Measurements from ENCODE around the gene ARL15.

The ARL15 gene

DNA sequence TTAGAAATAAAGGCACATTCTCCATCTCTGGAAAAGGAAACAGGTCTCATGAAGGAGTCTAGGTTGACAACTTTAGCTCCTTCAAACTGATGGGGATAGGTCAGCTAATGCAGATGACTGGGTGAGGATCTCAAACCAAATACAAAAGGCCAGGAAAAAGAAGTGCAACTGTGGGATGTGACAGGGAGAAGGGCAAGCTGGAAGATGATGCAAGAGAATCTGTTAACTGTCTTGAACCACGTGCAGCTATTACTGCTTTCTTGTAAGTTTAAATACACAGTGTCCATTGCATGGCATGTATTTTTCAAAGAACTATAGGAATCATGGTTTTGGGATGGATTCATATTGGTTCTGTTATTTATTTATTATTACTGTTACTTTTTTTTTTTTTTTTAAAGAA lies 418.1 kb downstream of the ARL15 start:
- no peak overlapping the region for H3K27ac Mint-ChIP-seq
- no peaks in the 10 kb centered on the region for H3K36me3 Mint-ChIP-seq (ENCODE audit: low read depth)
- H3K4me3 Mint-ChIP-seq = no peak overlapping the region
- DNase-seq (no peak), ATAC-seq (no peak)
- H3K27me3 Mint-ChIP-seq = no peaks in the 10 kb centered on the region
- H3K4me1 Mint-ChIP-seq = no peaks in the 10 kb centered on the region
- H3K9me3 Mint-ChIP-seq = peaks cover 5% of the 10 kb centered on the region

DNA sequence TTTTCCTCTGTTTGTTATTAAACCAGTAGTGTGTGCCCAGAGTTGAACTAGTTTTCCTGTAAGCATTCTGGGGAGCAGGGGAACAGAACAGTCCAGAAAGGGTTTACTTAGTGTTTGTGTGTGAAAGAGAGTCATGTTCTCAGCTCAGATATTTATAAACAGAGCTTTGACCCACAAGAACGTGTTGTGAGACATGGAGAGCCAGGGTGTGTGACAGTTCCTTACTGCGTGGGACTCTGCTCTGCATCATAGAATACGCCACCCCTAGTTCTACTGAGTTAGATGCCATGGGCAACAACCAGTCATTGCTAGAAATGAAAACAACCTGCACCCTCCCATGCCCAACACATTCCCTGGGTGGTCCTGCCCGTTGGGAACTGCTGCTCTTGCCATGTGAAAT lies 419.2 kb downstream of the ARL15 start:
- Mint-ChIP-seq H3K27ac (no peak overlapping the region), H3K36me3 (ENCODE audit: low read depth) (peaks cover under 1% of the 10 kb centered on the region), H3K9me3 (no peaks in the 10 kb centered on the region), H3K27me3 (no peaks in the 10 kb centered on the region), H3K4me3 (no peak overlapping the region), H3K4me1 (no peaks in the 10 kb centered on the region)
- ATAC-seq = no peak
- DNase-seq = no peak

DNA sequence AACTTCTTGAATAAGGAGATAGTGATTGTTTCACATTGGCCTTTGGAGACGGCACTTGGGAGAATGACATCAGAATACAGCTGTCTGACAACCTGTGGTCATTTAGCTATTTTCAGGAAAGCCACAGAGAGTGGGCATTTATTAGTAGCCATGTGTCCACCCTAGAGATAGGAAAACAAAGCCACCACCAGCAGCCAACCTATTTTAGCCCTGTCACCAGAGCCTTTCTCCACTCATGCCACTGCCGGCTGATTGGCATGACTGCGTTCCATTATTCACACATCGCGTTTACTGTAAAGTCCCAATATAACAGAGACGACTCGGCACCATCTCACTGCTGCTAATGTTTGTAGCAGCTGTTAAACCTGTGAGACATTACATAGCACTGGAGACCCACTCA lies 419.9 kb downstream of the ARL15 start:
- Mint-ChIP-seq H3K27ac (no peak overlapping the region), H3K27me3 (no peaks in the 10 kb centered on the region), H3K9me3 (no peaks in the 10 kb centered on the region), H3K36me3 (ENCODE audit: low read depth) (peaks cover 2% of the 10 kb centered on the region), H3K4me1 (no peaks in the 10 kb centered on the region), H3K4me3 (no peak overlapping the region)
- ATAC-seq = no peak
- DNase-seq = no peak

DNA sequence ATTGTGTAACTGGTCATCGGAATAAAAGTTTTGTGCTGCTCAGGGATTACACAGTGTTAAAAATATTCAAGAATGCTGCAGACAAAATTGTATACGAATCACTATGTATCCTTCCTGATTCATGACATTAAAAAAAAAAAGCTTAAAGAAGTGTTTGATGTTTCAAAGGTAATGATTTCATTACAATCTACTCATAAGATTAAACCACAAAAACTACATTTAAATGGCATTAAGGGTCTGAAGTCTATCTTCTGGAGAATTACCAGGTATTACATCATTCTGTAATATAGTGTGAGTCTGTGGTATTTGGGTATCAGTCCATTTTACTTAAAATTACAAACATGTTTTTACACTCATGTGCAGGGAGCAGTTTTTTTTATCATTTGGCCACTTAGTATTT lies 425.5 kb downstream of the ARL15 start:
- no peak overlapping the region for H3K4me3 Mint-ChIP-seq
- peaks cover 2% of the 10 kb centered on the region for H3K36me3 Mint-ChIP-seq (ENCODE audit: low read depth)
- H3K27me3 Mint-ChIP-seq = no peaks in the 10 kb centered on the region
- H3K4me1 Mint-ChIP-seq = peaks cover 14% of the 10 kb centered on the region
- DNase-seq (no peak), ATAC-seq (no peak)
- no peak overlapping the region for H3K27ac Mint-ChIP-seq
- no peaks in the 10 kb centered on the region for H3K9me3 Mint-ChIP-seq

DNA sequence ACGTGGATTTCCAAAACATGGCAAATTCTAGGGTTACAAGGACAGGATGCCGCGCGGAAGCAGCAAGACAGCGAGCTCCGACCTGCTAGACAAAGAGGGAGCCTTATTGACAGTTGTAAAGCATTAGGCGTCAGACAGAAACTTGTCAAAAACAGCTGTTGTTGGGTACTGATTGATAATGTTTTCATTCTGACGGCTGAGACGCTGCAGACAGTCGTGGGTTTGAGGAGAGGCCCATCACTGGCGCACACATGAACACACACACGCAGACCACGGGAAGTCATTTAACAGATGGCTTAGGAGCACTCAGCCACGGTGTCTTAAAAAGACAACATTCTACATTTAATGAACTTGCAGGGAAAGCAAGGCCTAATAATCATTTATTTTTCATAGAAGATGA lies 426.0 kb downstream of the ARL15 start:
- Mint-ChIP-seq H3K27me3 (no peaks in the 10 kb centered on the region), H3K36me3 (ENCODE audit: low read depth) (peaks cover 2% of the 10 kb centered on the region), H3K27ac (no peak overlapping the region), H3K4me1 (peaks cover 14% of the 10 kb centered on the region), H3K4me3 (no peak overlapping the region), H3K9me3 (no peaks in the 10 kb centered on the region)
- ATAC-seq (no peak), DNase-seq (no peak)

DNA sequence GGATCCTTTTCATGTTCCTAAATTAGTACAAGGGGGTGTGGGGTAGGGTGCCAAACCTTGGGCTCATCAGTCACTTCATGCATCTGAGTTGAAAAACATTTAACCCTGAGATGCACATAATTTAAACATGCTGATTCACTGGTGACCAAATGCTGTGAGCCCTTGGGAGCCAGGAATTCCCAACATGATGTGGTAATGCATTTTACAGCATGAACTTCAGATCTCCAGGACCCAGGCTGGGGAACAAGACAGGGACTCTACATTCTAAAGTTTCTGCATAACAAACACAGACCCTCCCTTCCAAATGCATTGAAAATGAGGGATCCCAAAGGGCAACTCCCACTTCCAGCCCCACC lies 427.7 kb downstream of the ARL15 start:
- no peak for ATAC-seq
- Mint-ChIP-seq H3K9me3 (no peaks in the 10 kb centered on the region), H3K36me3 (ENCODE audit: low read depth) (peaks cover 2% of the 10 kb centered on the region), H3K4me3 (no peak overlapping the region), H3K27me3 (no peaks in the 10 kb centered on the region), H3K27ac (no peak overlapping the region), H3K4me1 (peaks cover 14% of the 10 kb centered on the region)
- DNase-seq = no peak

DNA sequence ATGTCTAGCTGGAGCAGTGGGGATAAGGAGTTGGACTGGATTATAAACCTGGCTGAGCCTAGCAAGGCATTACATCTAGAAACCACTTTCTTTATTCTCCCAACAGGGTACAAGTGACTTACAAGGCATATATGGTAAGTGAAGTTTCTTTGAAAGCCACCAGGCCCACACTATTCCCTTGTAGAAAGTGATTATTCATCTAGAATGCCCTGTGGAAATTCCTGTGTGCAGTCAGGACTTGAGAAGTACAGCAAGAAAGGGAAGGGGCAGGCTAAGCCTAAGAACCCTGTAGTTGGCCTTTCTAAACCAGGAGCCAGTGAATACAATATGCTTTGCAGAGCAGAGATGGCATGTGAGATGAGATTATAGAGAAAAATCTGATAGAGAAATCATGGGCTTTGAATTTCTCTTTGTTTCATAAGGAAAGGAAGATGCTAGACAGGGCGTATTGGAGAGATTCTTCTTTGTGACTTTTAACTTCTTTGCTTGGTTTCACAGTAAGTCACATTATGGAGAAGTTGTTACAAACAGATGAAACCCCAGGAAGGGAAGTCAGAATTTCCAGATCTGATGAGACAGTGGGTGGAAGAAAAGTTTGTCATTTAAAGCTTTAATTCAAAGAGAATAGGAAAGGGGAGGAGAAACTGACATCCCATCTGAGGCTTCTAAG lies 428.2 kb downstream of the ARL15 start:
- peaks cover 2% of the 10 kb centered on the region for H3K36me3 Mint-ChIP-seq (ENCODE audit: low read depth)
- H3K4me3 Mint-ChIP-seq = no peak overlapping the region
- ATAC-seq (peak; percentile 20), DNase-seq (no peak)
- peaks cover 14% of the 10 kb centered on the region for H3K4me1 Mint-ChIP-seq
- H3K9me3 Mint-ChIP-seq = no peaks in the 10 kb centered on the region
- no peaks in the 10 kb centered on the region for H3K27me3 Mint-ChIP-seq
- no peak overlapping the region for H3K27ac Mint-ChIP-seq

DNA sequence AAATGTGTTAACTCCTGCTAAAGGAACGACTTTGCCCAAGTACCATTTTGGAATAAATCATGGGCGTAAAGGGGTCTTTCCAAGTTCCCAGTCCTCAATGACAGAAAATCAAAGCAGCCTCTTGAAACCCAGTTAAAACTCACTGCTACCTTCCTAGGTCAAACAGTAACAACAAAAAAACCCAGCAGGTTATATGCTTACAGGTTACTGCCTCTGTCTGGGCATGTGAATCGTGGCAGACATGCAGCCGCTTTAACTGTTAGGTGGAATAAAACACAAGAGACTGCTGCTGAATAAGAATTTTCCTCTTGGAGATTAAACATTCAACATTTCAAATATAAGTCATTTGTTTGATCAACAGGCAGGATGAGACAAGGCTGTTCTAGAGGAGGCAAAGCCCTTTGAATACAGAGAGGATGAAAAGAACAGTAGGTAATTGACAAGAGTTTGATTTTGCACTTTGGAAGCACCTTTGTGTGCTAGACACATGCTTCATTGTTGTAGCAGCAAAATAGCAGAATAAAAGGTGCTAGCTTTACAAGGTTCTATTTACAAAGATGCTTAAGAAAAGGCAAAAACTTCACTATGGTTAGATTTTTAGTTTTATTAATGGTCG lies 430.6 kb downstream of the ARL15 start:
- Mint-ChIP-seq H3K27me3 (no peaks in the 10 kb centered on the region), H3K4me3 (no peak overlapping the region), H3K36me3 (ENCODE audit: low read depth) (no peaks in the 10 kb centered on the region), H3K4me1 (peaks cover 12% of the 10 kb centered on the region), H3K27ac (no peak overlapping the region), H3K9me3 (peaks cover 3% of the 10 kb centered on the region)
- no peak for DNase-seq
- ATAC-seq = no peak

DNA sequence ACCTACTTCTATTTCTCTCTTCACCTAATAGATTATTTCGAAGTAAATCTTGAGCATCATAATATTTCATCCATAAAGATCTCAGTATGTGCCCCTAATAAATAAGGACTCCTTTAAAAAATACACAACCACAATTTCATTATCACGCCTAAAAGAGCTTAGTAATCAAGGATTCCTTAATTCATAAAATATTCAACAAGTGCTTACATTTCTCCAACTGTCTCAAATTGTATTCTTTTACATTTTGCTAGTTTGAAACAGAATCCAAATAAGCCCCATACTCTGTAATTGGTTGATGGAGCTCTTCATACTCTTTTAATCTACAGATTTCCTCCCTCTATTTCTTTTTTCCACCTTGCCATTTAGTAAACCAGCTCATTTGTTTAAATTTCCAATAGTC lies 432.4 kb downstream of the ARL15 start:
- Mint-ChIP-seq H3K4me1 (peaks cover 7% of the 10 kb centered on the region), H3K9me3 (peaks cover 4% of the 10 kb centered on the region), H3K27me3 (no peaks in the 10 kb centered on the region), H3K27ac (no peak overlapping the region), H3K36me3 (ENCODE audit: low read depth) (no peaks in the 10 kb centered on the region), H3K4me3 (no peak overlapping the region)
- no peak for DNase-seq
- ATAC-seq = no peak

DNA sequence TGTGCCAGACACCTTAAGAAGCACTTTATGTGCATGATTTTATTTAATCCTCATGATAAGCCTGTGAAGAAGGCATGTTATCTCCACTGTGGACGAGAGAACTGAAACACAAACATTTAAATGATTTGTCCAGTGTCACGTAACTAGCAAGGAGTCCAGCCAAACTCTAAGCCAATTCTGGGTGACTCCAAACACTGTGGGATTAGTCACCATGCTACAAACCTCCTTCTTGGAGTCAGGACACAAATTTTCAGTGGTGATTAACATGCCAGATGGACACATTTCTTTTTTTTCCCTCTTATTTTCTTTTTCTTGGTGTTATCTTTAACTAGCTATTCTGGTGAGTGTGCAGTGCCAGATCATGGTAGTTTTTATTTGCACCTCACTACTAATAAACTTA lies 433.1 kb downstream of the ARL15 start:
- ATAC-seq (no peak), DNase-seq (no peak)
- peaks cover 4% of the 10 kb centered on the region for H3K9me3 Mint-ChIP-seq
- no peak overlapping the region for H3K4me3 Mint-ChIP-seq
- H3K4me1 Mint-ChIP-seq = peaks cover 2% of the 10 kb centered on the region
- H3K27me3 Mint-ChIP-seq = no peaks in the 10 kb centered on the region
- H3K27ac Mint-ChIP-seq = no peak overlapping the region
- no peaks in the 10 kb centered on the region for H3K36me3 Mint-ChIP-seq (ENCODE audit: low read depth)

DNA sequence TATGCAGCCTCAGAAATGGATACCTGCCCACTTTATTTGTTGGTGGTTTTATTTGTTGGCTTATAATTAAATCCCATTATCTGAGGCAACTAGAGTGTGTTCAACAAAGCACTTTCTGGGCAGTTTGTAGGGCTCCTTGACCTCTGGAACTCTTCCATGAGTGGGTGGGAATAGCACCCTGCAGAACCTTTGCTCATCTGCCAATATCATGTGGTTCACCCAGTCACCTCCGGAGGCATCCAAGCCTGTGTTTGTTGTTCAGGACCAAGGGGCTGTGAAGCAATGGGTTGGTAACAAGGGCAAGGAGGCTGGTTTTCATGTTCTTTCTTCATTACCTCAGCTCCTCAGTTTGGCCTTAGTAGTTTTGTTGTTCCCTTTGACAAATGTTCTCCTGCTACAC lies 436.0 kb downstream of the ARL15 start:
- ATAC-seq (no peak), DNase-seq (no peak)
- H3K4me3 Mint-ChIP-seq = no peak overlapping the region
- H3K36me3 Mint-ChIP-seq (ENCODE audit: low read depth) = no peaks in the 10 kb centered on the region
- H3K27ac Mint-ChIP-seq = no peak overlapping the region
- H3K27me3 Mint-ChIP-seq = no peaks in the 10 kb centered on the region
- H3K9me3 Mint-ChIP-seq = peaks cover 4% of the 10 kb centered on the region
- H3K4me1 Mint-ChIP-seq = no peaks in the 10 kb centered on the region

DNA sequence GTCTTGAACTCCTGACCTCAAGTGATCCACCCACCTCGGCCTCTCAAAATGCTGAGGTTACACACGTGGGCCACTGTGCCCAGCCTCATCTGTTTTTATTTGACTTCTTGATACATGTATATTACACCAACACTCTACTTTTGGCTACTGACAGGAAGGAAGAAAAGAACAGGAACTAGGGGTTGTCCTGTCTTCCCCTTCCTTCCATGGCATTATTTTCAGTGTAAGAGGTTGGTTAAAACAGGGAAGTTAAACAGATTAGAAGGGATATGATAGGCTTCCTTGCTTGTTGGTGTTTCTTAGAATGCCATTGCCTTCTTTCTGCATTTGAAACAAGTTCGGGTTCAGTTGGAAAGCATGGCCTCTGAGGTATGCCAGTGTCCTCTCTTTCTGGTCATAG lies 437.1 kb downstream of the ARL15 start:
- Mint-ChIP-seq H3K27ac (no peak overlapping the region), H3K4me1 (no peaks in the 10 kb centered on the region), H3K36me3 (ENCODE audit: low read depth) (no peaks in the 10 kb centered on the region), H3K27me3 (no peaks in the 10 kb centered on the region), H3K9me3 (peaks cover 4% of the 10 kb centered on the region), H3K4me3 (no peak overlapping the region)
- ATAC-seq (no peak), DNase-seq (no peak)

DNA sequence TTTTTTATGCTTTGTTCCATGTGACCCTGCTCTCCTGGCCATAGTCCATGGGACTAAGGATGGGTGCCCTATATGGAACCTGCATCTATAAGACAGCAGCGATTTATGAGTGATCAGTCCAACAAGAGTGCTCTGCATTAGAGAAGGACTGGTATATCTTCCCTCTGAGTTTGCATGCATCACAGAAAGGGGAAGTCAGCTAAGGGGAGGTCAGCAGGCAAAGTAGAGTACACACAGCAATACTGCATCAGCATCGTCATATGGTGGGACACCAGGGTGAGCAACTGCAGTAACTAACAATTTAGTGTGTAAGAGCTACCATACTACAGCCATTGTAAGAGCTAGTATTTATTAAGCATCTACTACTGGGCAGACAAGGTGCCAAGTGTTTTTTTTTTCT lies 438.6 kb downstream of the ARL15 start:
- no peak overlapping the region for H3K27ac Mint-ChIP-seq
- H3K27me3 Mint-ChIP-seq = peaks cover 3% of the 10 kb centered on the region
- no peak for DNase-seq

DNA sequence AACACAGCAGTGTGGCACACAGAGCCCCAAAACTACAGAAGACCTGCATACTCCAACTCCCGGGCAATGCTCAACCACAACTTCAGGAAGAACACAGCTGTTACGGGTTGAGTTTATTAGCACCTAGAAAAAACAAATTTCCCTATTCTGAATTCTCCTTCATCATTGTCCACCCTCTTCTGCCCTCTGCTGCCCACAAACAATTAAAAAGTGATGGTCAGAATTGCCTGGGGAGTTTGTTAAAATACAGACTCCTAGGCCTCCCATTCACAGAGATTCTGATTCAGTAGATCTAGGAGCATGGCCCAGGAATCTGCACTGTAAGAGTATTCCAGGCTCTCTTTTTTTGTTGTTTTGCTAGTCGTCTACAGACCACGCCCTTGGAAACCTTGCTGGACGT lies 439.3 kb downstream of the ARL15 start:
- Mint-ChIP-seq H3K4me1 (no peaks in the 10 kb centered on the region), H3K4me3 (no peak overlapping the region), H3K9me3 (peaks cover 4% of the 10 kb centered on the region), H3K36me3 (ENCODE audit: low read depth) (no peaks in the 10 kb centered on the region), H3K27ac (no peak overlapping the region), H3K27me3 (peaks cover 3% of the 10 kb centered on the region)
- DNase-seq (no peak), ATAC-seq (no peak)

More for the DNA sequence above, 438.6 kb downstream of the ARL15 start:
- Mint-ChIP-seq H3K36me3 (ENCODE audit: low read depth) (no peaks in the 10 kb centered on the region), H3K4me3 (no peak overlapping the region), H3K4me1 (no peaks in the 10 kb centered on the region), H3K9me3 (peaks cover 4% of the 10 kb centered on the region)
- ATAC-seq = no peak

DNA sequence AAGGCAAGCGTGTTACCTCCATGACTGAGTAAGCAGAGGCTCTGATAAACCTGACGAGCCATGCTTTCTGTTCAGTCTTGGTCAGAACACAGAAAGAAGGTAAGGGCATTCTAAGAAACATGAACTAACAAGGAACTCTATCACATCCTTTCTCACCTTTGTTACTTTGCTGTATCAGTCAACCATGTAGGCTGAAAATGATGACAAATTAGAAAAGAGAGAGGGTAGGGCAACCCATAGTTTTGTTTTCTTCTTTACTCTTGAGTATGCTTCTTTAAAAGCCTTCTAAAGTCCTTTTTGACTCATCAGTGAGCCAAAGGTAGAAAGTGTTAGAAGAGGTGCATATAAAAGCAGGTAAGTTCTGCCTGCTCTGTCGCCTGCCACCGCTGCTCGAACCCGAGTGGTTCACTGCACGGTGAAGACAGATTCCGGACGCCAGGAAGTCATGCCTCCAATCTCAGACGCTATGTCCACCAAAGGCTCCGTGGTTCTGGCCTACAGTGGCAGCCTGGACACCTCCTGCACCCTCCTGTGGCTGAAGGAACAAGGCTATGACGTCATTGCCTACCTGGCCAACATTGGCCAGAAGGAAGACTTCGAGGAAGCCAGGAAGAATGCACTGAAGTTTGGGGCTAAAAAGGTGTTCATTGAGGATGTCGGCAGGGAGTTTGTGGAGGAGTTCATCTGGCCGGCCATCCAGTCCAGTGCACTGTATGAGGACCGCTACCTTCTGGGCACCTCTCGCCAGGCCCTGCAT lies 451.5 kb downstream of the ARL15 start:
- Mint-ChIP-seq H3K4me1 (no peaks in the 10 kb centered on the region), H3K9me3 (peaks cover 17% of the 10 kb centered on the region), H3K27ac (no peak overlapping the region), H3K36me3 (ENCODE audit: low read depth) (peaks cover 2% of the 10 kb centered on the region), H3K27me3 (peaks cover 5% of the 10 kb centered on the region), H3K4me3 (no peak overlapping the region)
- DNase-seq (no peak), ATAC-seq (no peak)
